GM18867 (cell line): ENCODE results near the gene PPP2R2B.
"Not testable (repeated sequence)": the region's sequence is repeated elsewhere in the genome, so short reads cannot be mapped to it uniquely, and the experiment has no call there.

ENCODE experiments used
- ATAC-seq: cut with Tn5 transposase; IDR thresholded peaks from one replicate; pipeline ENCODE4 v1.9.1; 2021; ENCODE audit warnings: mild to moderate bottlenecking, moderate library complexity; ENCODE audit not compliant: unreplicated experiment

Gene PPP2R2B

GRCh38 chr5:146624179-146624578 is 254.4 kb downstream of the PPP2R2B start:
- ATAC-seq, result no peak

- ATAC-seq, result no peak
Measured at GRCh38 chr5:146623666-146624065, 254.9 kb downstream of the PPP2R2B start.

- ATAC-seq, result no peak
Measured at GRCh38 chr5:146623009-146623408, 255.5 kb downstream of the PPP2R2B start.

- ATAC-seq, result no peak
Measured at GRCh38 chr5:146622391-146622790, 256.2 kb downstream of the PPP2R2B start.

GRCh38 chr5:146620669-146621051 is 257.9 kb downstream of the PPP2R2B start:
- ATAC-seq, result no peak

- ATAC-seq, result no peak
Measured at GRCh38 chr5:146620031-146620668, 258.4 kb downstream of the PPP2R2B start.

- no peak for ATAC-seq
Measured at GRCh38 chr5:146618434-146618833, 260.1 kb downstream of the PPP2R2B start.

GRCh38 chr5:146609731-146610130 is 268.8 kb downstream of the PPP2R2B start:
- ATAC-seq, result not testable (repeated sequence)

GRCh38 chr5:146607659-146608332 is 270.8 kb downstream of the PPP2R2B start:
- no peak for ATAC-seq

GRCh38 chr5:146606893-146607292 is 271.7 kb downstream of the PPP2R2B start:
- no peak for ATAC-seq

GRCh38 chr5:146600376-146600775 is 278.2 kb downstream of the PPP2R2B start:
- no peak for ATAC-seq

GRCh38 chr5:146599261-146599660 is 279.3 kb downstream of the PPP2R2B start:
- ATAC-seq, result no peak

- ATAC-seq, result no peak
Measured at GRCh38 chr5:146595088-146595487, 283.5 kb downstream of the PPP2R2B start.

GRCh38 chr5:146592352-146592751 is 286.2 kb downstream of the PPP2R2B start:
- ATAC-seq, result no peak

GRCh38 chr5:146589028-146589345 is 289.6 kb downstream of the PPP2R2B start:
- no peak for ATAC-seq

- no peak for ATAC-seq
Measured at GRCh38 chr5:146588331-146589027, 290.1 kb downstream of the PPP2R2B start.

GRCh38 chr5:146586752-146587151 is 291.8 kb downstream of the PPP2R2B start:
- ATAC-seq, result no peak

- no peak for ATAC-seq
Measured at GRCh38 chr5:146584750-146585149, 293.8 kb downstream of the PPP2R2B start.

- ATAC-seq, result no peak
Measured at GRCh38 chr5:146582051-146582596, 296.4 kb downstream of the PPP2R2B start.

GRCh38 chr5:146580237-146580636 is 298.3 kb downstream of the PPP2R2B start:
- no peak for ATAC-seq

- ATAC-seq, result no peak
Measured at GRCh38 chr5:146574713-146575112, 303.8 kb downstream of the PPP2R2B start.

- ATAC-seq, result no peak
Measured at GRCh38 chr5:146568161-146568560, 310.4 kb downstream of the PPP2R2B start.
